WTC11 (cell line): ENCODE data around the gene USP47.

Source experiments
- CREB1 ChIP-seq: sonication (generic); formaldehyde crosslinking; IDR thresholded peaks from 2 replicates; pipeline ENCODE4 v1.8.0; 2023; ENCODE audit warnings: mild to moderate bottlenecking, missing genetic modification reagents
- CREM ChIP-seq: sonication (generic); formaldehyde crosslinking; IDR thresholded peaks from 2 replicates; pipeline ENCODE4 v1.8.1; 2022; ENCODE audit warnings: mild to moderate bottlenecking, missing genetic modification reagents, moderate library complexity
- ESRRA ChIP-seq: sonication (generic); formaldehyde crosslinking; IDR thresholded peaks from 2 replicates; pipeline ENCODE4 v1.8.1; 2022; ENCODE audit warnings: mild to moderate bottlenecking, missing genetic modification reagents, borderline replicate concordance
- JUN ChIP-seq: sonication (generic); formaldehyde crosslinking; IDR thresholded peaks from 2 replicates; pipeline ENCODE4 v1.8.0; 2023; ENCODE audit warnings: mild to moderate bottlenecking, missing genetic modification reagents
- ZNF138 ChIP-seq: sonication (generic); formaldehyde crosslinking; conservative IDR thresholded peaks from 2 replicates; pipeline ENCODE4 v1.8.1; 2022; ENCODE audit warnings: mild to moderate bottlenecking, moderate library complexity, missing genetic modification reagents
- ZNF263 ChIP-seq: sonication (generic); formaldehyde crosslinking; IDR thresholded peaks from 2 replicates; pipeline ENCODE4 v1.8.1; 2022; ENCODE audit warnings: low read depth, mild to moderate bottlenecking, moderate library complexity, missing genetic modification reagents
- ZNF317 ChIP-seq: sonication (generic); formaldehyde crosslinking; IDR thresholded peaks from 2 replicates; pipeline ENCODE4 v1.8.1; 2023; ENCODE audit warnings: low read depth, mild to moderate bottlenecking, moderate library complexity, missing genetic modification reagents, borderline replicate concordance
- TF ChIP-seq, protein P1 (sequence below): fragments of 200-600 bp; IDR thresholded peaks from 2 replicates; pipeline ENCODE4 v1.8.0; 2022; ENCODE audit warnings: antibody characterized with exemption
- TF ChIP-seq, protein P2 (sequence below): sonication (generic); formaldehyde crosslinking; IDR thresholded peaks from 2 replicates; pipeline ENCODE4 v1.8.0; 2022; ENCODE audit warnings: mild to moderate bottlenecking, missing genetic modification reagents
- TF ChIP-seq, protein P3 (sequence below): fragments of 250-450 bp; sonication (Bioruptor Pico); IDR thresholded peaks from 2 replicates; pipeline ENCODE4 v1.8.0; 2021; ENCODE audit warnings: mild to moderate bottlenecking
- TF ChIP-seq, protein P4 (sequence below): sonication (generic); formaldehyde crosslinking; IDR thresholded peaks from 2 replicates; pipeline ENCODE4 v1.8.0; 2022; ENCODE audit warnings: mild to moderate bottlenecking, missing genetic modification reagents

DNA sequence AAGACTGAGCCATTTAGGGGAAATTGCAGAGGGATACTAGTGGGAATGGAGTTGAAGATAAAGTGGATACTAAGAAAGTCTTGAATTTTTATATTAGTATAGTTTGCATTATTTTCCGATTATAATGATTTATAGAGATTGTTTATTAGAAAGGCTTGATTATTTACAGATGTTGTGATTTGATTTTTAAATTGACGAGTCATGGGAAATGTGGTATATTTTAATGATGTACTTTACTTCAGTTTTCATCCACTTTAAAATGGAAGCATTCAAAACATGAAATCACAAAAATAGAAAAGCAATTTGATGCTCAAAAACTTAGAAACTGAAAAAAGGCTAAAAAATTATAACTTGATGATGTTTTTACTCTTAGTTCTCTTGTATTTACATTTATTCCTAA is 21.2 kb downstream of the USP47 start:
- no peak for TF ChIP-seq CREM
- TF ChIP-seq, protein P1, sequence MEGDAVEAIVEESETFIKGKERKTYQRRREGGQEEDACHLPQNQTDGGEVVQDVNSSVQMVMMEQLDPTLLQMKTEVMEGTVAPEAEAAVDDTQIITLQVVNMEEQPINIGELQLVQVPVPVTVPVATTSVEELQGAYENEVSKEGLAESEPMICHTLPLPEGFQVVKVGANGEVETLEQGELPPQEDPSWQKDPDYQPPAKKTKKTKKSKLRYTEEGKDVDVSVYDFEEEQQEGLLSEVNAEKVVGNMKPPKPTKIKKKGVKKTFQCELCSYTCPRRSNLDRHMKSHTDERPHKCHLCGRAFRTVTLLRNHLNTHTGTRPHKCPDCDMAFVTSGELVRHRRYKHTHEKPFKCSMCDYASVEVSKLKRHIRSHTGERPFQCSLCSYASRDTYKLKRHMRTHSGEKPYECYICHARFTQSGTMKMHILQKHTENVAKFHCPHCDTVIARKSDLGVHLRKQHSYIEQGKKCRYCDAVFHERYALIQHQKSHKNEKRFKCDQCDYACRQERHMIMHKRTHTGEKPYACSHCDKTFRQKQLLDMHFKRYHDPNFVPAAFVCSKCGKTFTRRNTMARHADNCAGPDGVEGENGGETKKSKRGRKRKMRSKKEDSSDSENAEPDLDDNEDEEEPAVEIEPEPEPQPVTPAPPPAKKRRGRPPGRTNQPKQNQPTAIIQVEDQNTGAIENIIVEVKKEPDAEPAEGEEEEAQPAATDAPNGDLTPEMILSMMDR = no peak
- TF ChIP-seq, protein P2, sequence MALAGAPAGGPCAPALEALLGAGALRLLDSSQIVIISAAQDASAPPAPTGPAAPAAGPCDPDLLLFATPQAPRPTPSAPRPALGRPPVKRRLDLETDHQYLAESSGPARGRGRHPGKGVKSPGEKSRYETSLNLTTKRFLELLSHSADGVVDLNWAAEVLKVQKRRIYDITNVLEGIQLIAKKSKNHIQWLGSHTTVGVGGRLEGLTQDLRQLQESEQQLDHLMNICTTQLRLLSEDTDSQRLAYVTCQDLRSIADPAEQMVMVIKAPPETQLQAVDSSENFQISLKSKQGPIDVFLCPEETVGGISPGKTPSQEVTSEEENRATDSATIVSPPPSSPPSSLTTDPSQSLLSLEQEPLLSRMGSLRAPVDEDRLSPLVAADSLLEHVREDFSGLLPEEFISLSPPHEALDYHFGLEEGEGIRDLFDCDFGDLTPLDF (CRISPR knock-in tag) = no peak
- TF ChIP-seq JUN (CRISPR knock-in tag) = no peak
- no peak for TF ChIP-seq ZNF138 (CRISPR knock-in tag)
- TF ChIP-seq, protein P3, sequence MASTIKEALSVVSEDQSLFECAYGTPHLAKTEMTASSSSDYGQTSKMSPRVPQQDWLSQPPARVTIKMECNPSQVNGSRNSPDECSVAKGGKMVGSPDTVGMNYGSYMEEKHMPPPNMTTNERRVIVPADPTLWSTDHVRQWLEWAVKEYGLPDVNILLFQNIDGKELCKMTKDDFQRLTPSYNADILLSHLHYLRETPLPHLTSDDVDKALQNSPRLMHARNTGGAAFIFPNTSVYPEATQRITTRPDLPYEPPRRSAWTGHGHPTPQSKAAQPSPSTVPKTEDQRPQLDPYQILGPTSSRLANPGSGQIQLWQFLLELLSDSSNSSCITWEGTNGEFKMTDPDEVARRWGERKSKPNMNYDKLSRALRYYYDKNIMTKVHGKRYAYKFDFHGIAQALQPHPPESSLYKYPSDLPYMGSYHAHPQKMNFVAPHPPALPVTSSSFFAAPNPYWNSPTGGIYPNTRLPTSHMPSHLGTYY (CRISPR knock-in tag) = no peak
- TF ChIP-seq CREB1 = no peak
- TF ChIP-seq ZNF317 (CRISPR knock-in tag) = no peak
- TF ChIP-seq, protein P4, sequence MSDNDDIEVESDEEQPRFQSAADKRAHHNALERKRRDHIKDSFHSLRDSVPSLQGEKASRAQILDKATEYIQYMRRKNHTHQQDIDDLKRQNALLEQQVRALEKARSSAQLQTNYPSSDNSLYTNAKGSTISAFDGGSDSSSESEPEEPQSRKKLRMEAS (CRISPR knock-in tag) = no peak
- no peak for TF ChIP-seq ESRRA (CRISPR knock-in tag)
- no peak for TF ChIP-seq ZNF263 (CRISPR knock-in tag)
